GM19193 (cell line): ENCODE results near the gene IRF2.

Source experiments
- POLR2A ChIP-seq: IDR thresholded peaks from 4 replicates; pipeline ENCODE4 v1.6.1; 2011; ENCODE audit not compliant: insufficient read depth, insufficient read length; ENCODE audit errors: extremely low read depth

Gene IRF2

DNA sequence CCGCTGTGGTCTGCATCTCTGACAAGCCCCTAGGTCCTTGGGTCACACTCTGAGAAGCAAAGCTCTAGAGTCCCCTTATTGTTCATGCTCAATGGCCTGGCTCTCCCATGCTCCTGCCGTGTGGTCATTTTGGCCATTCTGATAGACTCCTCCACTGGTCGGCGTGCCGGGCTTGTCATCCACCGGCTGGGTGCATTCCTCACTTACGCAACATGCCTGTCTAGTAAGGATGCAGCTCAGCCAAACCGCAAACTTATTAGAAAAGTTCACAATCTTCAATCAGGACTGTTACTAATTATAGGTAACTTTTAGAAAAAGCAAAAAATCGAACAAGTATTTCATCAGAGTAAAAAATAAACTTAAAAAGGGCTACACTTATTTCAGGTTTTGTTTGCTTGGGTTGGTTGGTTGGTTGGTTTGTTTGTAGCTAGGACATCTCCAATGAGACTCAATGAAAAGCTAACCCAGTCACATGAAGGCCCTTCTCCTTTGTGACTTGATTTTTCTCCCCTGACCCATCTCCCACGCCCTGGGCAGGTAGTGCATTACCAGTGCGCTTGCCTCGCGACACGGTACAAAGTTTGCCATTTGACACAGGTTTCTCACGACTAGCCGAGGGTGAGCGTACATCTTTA lies 41.0 kb downstream of the IRF2 start:
- no peak for TF ChIP-seq POLR2A

- TF ChIP-seq POLR2A: no peak
Observed at GRCh38 chr4:184432127-184432922, 42.0 kb downstream of the IRF2 start.

GRCh38 chr4:184430163-184430562 lies 44.2 kb downstream of the IRF2 start:
- TF ChIP-seq POLR2A: no peak

DNA sequence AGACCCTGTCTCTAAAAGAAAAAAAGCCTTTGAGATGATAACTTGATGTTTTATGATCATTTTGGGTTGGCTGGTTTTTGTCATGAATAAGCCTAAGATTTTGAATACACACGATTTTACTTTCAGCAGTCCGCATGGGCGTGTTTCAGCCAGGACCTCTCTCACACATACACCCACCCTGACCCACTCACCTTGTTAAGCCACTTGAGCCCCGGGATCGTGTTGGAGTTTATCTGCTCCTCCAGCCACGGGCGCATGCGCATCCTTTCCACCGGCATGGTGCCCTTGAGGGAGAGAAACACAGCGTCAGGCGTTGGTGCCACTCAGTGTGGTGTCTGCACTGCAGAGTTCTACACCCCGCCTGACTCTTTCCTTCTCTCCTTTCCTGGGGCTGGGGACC lies 45.6 kb downstream of the IRF2 start:
- no peak for TF ChIP-seq POLR2A

- no peak for TF ChIP-seq POLR2A
Observed at GRCh38 chr4:184427687-184428086, 46.7 kb downstream of the IRF2 start.

- no peak for TF ChIP-seq POLR2A
Observed at GRCh38 chr4:184427093-184427492, 47.3 kb downstream of the IRF2 start.

DNA sequence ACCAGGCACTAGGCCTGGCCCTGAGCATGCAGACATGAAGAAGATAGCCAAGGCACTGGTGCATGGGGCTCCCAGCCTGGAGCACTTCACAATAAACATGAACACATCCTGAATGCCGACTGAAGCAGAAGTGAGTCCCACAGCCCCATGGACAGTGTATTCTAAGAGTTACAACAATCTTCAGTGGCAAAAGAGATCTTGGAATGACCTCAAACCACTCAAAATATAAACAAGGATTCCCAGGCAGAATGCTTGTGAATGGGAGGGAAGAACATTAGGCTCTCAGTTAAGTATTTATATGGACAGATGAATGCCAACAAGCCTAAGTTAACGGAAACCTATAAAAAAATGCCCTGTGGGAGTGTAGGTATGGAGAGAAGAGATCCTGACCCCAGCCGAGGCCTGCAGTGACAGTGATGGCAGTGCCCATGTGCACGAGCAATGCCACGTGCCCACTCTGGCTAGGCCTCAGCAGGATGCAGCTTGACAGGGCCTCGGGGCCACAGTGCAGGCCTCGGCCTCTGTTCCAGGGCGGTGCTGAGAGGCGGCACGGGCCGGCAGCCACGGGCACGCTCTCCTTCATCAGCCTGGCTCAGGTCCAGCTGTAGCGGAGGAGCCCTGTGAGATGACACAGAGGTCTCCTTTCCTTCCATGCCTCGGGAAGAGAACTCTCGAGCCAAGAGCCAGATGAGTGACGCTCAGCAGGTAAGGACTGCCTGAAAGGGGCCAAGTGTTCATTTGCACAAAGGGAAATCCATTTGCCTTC lies 49.2 kb downstream of the IRF2 start:
- no peak for TF ChIP-seq POLR2A

DNA sequence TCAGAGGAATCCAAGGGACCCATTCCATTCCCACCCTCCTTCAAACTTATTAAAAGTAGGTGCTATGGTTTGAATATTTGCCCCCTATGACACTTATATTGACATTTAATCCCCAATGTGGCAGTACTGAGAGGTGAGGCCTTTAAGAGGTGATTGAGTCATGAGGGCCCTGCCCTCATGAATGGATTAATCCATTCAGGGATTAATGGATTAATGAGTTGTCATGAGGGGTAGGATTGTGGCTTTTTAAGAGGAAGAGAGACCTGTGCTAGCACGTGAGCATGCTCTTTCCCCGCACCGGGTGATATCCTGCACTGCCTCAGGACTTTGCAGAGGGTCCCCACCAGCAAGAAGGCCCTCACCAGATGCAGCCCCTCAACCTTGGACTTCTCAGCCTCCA lies 50.1 kb downstream of the IRF2 start:
- TF ChIP-seq POLR2A: no peak

GRCh38 chr4:184423003-184423686 lies 51.2 kb downstream of the IRF2 start:
- no peak for TF ChIP-seq POLR2A

- TF ChIP-seq POLR2A: no peak
Observed at GRCh38 chr4:184422378-184422777, 52.0 kb downstream of the IRF2 start.

DNA sequence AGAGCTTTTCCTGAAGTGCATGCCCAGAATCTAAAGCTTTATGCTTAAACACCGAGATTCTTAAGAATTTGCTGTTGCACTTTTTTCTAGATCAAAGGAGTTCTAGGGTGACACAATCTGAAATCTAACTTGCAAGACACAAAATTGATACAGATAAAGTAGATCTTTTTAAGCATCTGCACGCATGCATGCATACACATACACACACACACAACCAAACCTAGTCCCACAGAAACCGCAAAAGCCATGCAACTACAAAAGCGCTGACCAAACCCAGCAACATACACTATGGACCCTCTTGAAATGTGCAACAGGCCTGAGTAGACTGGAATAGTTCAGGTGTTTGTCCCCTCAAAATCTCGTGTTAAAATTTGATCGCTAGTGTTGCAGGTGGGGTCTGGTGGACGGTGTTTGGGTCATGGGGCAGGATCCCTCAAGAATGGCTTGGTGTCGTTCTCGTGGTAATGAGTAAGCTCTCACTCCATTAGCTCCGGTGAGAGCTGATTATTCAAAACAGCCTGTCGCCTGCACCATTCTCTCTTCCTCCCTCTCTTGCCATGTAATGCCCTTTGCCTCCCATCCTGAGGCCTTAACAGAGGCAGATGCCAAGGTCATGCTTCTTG lies 52.7 kb downstream of the IRF2 start:
- no peak for TF ChIP-seq POLR2A

DNA sequence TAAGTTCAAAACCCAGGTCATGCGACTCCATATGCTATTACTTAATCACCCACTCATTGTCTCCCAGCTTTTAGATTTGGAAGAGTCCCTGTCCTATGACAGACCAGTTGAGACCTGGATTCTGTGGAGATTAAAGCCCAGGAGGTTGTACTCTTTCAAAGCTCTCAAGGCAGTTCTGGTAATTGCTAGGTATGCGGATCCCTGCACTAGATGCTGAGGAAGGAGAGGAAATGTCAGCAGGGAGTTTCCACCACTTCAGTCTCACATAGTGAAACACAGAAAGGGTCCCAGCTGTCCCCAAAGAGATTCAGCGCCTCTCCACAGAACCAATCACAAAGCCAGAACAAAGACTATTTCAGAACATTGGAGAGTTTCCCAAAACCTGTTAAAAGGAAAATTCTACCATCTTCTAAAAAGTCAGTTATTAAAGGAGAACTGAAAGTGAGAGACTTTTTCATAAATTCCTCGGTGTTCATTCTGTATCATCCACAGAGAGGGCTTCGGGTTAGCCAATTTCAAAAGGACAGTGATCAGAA lies 53.4 kb downstream of the IRF2 start:
- no peak for TF ChIP-seq POLR2A

- TF ChIP-seq POLR2A: peak; percentile 32
Observed at GRCh38 chr4:184420402-184420801, 53.9 kb downstream of the IRF2 start.

DNA sequence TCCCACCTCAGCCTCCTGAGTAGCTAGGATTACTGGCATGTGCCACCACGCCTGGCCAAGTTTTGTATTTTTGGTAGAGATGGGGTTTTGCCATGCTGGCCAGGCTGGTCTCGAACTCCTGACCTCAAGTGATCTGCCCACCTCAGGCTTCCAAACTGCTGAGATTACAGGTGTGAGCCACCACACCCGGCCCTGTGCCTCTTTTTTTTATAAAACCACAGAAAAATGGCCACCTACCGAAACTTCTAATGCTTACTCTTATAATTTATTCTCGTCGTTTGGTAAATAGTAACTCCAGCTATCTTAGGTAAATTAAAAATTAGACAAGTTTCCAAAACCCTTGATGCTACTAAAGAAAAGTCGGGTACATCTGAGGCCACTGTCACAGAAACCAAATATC lies 54.4 kb downstream of the IRF2 start:
- no peak for TF ChIP-seq POLR2A

DNA sequence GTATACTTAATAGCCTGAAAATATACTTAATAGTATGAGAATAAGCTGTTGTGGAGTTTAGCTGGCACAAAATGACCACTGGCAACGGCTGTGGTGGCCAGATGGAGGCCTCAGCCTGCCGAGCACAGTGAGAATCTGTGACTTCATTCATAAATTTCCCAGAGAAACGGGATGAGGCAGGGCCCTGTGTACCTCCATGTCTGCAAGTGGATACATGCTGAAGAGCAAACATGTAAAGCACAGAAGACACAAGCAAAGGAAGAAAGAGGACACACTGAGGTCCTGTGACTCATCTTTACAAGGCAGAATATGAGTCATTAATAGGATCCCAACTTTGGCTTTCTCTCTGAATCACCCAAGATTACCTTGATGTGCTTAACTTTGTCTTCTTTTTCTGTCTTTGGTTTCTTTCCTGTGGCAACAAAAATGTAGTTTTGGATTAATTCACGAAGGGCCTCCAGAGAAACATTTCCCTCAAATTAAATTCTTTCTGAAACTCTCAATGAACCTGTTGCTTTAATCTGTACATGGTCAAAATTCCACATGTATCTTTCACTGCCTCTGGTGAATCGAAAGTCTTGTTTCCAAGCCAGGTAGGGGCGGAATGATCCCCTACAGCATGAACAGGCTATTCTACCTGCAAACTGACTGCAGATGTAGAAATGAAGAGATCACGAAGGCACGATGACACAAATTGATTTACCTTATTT lies 56.4 kb downstream of the IRF2 start:
- TF ChIP-seq POLR2A: no peak
